ENCODE measurements around the gene SPN.
A peak's percentile ranks its signal among the peaks of the same experiment; 100 is the strongest.
"Not testable (repeated sequence)": the region's sequence is repeated elsewhere in the genome, so short reads cannot be mapped to it uniquely, and the experiment has no call there.

SPN gene

DNA sequence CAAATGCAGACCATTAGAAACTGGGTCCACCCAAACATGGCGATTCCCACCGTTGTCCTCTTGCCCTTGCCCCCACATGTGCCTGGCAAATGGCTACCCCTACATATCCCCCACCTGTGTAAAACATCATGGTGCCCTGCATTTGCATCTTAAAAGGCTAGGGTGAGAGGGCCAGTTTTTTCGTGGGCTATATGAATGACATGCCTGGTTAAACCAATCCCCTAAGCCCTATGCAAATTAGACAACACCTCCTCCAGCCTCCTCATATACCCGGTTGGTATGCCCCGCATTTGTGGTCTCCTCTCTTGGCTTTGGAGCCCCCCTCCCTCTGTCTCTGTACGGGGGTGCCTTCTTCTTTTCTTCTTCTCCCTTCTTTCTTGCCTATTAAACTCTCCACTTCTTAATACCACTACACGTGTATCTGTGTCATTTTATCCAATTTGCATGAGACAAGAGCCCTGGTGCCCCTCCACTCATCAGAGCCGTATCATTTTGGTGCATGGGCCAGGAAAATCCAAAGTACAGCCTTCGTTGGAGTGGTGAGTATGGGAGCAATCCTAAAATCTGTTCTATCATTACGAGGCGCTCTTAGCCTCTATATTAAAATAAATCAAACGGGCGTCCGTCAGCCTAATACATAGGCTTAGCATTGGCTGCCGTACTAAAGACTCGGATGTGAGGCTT lies 46.0 kb downstream of the SPN start:
- no peak for DNase-seq

DNA sequence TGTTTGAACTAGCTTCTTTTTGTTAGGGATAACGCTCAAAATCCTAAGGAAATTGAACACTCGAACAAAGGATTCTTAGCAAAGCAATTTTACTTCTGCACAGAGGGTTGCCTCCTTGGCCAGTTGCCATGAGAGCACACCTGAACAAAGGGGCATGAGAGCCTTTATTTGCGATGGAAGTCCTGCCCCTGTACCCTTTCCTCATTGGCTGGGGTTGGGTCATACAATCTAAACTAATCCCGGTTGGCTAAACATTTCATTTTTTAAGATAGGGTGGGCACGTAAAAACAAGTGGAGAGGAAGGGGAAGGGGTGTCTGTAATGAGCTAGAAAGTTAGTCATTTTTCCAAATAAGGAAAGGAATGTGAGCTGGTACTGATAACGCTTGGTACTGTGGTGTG lies 46.6 kb downstream of the SPN start:
- not testable (repeated sequence) for DNase-seq

DNA sequence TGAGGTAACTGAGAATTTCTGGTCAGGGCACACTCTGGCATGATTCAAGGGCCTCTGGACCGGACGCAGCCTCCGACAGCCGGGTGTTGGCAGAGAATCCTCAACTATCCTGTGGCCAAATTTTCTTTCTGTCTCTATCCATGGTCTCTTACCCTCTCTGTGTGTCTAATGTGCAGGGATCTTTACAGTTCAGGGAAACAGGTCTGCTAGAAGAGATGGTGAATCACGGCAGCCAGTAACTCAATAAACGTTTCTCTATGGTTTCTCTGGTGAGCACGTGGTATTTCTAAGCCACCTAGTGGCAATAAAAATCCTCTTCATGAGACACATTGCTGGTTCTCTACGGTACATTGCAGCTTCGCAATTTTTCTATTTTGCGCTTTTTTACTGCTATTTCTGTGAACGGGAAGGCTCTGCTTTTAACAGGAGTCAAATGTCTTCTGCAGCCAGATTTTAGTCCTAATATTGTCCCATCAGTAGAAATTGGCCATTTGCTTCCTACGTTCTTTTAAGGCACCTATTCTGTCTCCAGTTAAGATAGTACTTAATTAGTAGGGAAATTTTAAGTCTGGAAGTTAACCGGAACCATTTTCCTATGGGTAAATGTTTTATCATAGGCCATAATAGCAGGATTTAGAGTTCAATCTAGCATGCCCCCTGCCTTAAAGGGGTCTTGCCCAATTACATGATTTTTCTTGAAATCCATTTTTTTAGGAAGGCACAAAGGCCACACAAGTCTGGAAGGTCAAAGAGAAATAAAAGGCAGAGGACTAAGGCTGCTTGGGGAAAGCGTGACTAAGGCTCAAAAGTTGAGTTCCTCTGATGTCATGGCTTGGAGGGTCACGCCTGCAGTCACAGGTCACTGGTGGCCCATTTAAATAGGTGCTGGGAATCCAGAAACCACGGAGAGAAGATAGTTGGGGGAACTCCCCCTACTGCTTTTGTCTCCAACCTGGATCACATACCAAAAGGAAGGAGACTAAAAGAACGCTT lies 47.5 kb downstream of the SPN start:
- DNase-seq: peak; percentile 29

DNA sequence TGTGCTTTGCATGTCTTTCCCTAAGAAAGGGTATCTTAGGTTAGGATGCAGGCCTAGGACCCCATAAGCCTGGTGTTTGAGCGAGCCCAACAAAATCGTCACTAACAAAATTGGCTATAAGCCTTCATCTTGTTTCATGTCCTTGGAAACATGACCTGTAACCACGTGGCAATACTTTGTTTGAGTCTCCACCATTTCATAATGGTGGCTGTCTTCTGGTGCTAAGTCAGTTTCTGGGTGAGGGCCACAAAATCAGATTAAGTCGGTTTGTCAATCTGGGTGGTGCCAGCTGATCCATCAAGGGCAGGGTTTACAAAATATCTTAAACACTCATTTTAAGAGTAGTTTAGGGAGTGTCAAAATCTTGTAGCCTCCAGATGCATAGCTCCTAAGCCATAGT lies 49.8 kb downstream of the SPN start:
- no peak for DNase-seq

DNA sequence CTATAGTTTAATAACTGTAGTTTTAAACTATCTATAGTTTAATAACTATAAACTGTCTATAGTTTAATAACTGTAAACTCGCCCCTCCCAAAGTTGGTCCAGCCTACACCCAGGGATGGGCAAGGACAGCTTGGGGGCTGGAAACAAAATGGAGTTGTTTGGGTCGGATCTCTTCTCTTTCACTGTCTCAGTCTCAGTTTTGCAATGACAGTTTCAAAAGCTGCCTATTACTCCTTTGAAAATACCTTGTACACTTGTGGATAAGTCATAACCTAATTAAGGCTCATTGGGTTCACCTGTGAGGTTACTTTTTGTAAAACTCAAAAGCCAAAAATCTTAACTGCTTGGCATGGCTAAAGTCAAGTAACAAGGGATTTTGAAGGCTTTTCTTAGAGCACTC lies 51.3 kb downstream of the SPN start:
- DNase-seq: no peak

DNA sequence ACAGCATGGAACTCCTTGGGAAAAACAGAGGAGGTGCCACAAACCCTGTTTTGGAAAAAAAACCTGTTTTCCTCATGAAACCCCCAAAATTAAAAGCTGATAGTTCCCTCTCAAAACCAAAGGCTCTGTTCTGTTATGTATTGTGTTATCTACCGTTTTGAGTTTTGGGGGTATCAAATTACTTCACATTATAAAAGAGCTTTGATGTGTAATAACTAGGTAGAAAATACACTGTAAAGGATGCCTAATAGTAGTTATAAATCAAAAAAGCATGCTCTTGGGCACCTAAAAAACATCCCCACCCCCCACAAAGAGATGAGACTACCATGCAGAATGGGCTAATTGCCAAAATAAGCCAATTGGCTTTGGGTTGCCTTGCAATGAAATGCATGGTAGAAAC lies 51.9 kb downstream of the SPN start:
- DNase-seq: no peak

DNA sequence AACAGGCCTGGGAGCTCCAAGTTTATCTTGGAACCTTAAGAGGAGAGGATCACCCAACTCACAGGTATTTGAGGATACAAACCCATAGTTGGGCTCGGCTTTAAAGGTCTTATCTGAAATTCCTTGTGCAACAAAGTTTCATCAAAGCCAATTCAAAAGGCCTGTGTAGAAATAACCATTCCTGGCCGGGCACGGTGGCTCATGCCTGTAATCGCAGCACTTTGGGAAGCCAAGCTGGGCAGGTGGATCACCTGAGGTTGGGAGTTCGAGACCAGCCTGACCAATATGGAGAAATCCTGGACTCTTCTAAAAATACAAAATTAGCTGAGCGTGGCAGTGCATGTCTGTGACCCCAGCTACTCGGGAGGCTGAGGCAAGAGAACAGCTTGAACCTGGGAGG lies 54.1 kb downstream of the SPN start:
- DNase-seq: no peak

DNA sequence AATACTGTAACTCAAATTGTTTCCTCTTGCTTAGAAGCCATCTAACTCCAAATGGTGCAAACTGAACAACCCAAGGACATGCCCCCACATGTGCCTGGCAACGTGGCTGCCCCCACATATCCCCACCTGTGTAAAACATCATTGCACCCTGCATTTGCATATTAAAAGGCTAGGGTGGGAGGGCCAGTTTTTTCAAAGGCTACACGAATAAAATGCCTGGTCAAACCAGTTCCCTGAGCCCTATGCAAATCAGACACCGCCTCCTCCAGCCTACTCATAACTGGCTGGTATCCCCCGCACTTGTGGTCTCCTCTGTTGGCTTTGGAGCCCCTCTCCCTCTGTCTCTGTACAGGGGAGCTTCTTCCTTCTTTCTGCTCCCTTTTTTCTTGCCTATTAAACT lies 56.0 kb downstream of the SPN start:
- no peak for DNase-seq
